GM18511 (cell line): ENCODE measurements around the gene DYRK1A.
A peak's percentile ranks its signal among the peaks of the same experiment; 100 is the strongest.
"Not testable (repeated sequence)": the region's sequence is repeated elsewhere in the genome, so short reads cannot be mapped to it uniquely, and the experiment has no call there.

Source experiments
- ATAC-seq: cut with Tn5 transposase; IDR thresholded peaks from one replicate; pipeline ENCODE4 v1.9.1; 2021; ENCODE audit warnings: mild to moderate bottlenecking, moderate library complexity; ENCODE audit not compliant: unreplicated experiment

The DYRK1A gene

GRCh38 chr21:37524944-37525343, 158.4 kb downstream of the DYRK1A start:
- not testable (repeated sequence) for ATAC-seq

GRCh38 chr21:37525810-37526209, 159.2 kb downstream of the DYRK1A start:
- no peak for ATAC-seq

GRCh38 chr21:37527103-37527502, 160.5 kb downstream of the DYRK1A start:
- no peak for ATAC-seq

GRCh38 chr21:37527716-37528115, 161.1 kb downstream of the DYRK1A start:
- ATAC-seq: no peak

- ATAC-seq: no peak
These were observed 161.8 kb downstream of the DYRK1A start for GRCh38 chr21:37528150-37528937.

GRCh38 chr21:37529649-37530048, 163.1 kb downstream of the DYRK1A start:
- ATAC-seq: no peak

GRCh38 chr21:37530901-37531351, 164.4 kb downstream of the DYRK1A start:
- no peak for ATAC-seq

GRCh38 chr21:37531431-37531932, 164.9 kb downstream of the DYRK1A start:
- ATAC-seq: no peak

- ATAC-seq: peak; percentile 66
These were observed 166.6 kb downstream of the DYRK1A start for GRCh38 chr21:37532868-37533780.

- ATAC-seq: no peak
These were observed 167.9 kb downstream of the DYRK1A start for GRCh38 chr21:37534431-37534830.

- ATAC-seq: no peak
These were observed 168.6 kb downstream of the DYRK1A start for GRCh38 chr21:37535130-37535529.

- no peak for ATAC-seq
These were observed 169.1 kb downstream of the DYRK1A start for GRCh38 chr21:37535672-37536071.

- ATAC-seq: no peak
These were observed 170.2 kb downstream of the DYRK1A start for GRCh38 chr21:37536616-37537278.

- no peak for ATAC-seq
These were observed 170.9 kb downstream of the DYRK1A start for GRCh38 chr21:37537391-37537996.

GRCh38 chr21:37538971-37539590, 172.5 kb downstream of the DYRK1A start:
- ATAC-seq: no peak

GRCh38 chr21:37541128-37541527, 174.6 kb downstream of the DYRK1A start:
- not testable (repeated sequence) for ATAC-seq

- no peak for ATAC-seq
These were observed 175.9 kb downstream of the DYRK1A start for GRCh38 chr21:37542512-37542911.

GRCh38 chr21:37546299-37546908, 179.8 kb downstream of the DYRK1A start:
- no peak for ATAC-seq

GRCh38 chr21:37546949-37547614, 180.5 kb downstream of the DYRK1A start:
- no peak for ATAC-seq
